BE2C (cell line): ENCODE measurements around the gene SGCG.

Source experiments
- DNase-seq: peaks from one replicate; pipeline ENCODE4 v3.0.0-alpha.2; 2020
- H3K27me3 ChIP-seq: fragments of 250-450 bp; sonication (Bioruptor Pico); 2 replicates; pipeline ENCODE4 v1.5.1; 2020; ENCODE audit warnings: mild to moderate bottlenecking
- H3K36me3 ChIP-seq: fragments of 250-450 bp; sonication (Bioruptor Pico); 2 replicates; pipeline ENCODE4 v1.5.1; 2020; ENCODE audit warnings: mild to moderate bottlenecking
- H3K4me1 ChIP-seq: fragments of 250-450 bp; sonication (Bioruptor Pico); 2 replicates; pipeline ENCODE4 v1.5.1; 2020
- H3K4me3 ChIP-seq: 2 replicates; pipeline ENCODE4 v1.5.1; 2011; ENCODE audit warnings: low read depth, low read length
- H3K9me3 ChIP-seq: fragments of 250-450 bp; sonication (Bioruptor Pico); 2 replicates; pipeline ENCODE4 v1.5.1; 2020
- CTCF ChIP-seq: IDR thresholded peaks from 2 replicates; pipeline ENCODE4 v1.5.1; 2012; ENCODE audit warnings: mild to moderate bottlenecking, low read depth, low read length

Gene SGCG

GRCh38 chr13:23325191-23325590 lies 144.4 kb downstream of the SGCG start:
- Histone ChIP-seq H3K36me3 (no peaks in the 10 kb centered on the region), H3K4me3 (no peak overlapping the region), H3K9me3 (no peaks in the 10 kb centered on the region), H3K4me1 (no peaks in the 10 kb centered on the region), H3K27me3 (no peaks in the 10 kb centered on the region)
- DNase-seq: no peak
- TF ChIP-seq CTCF: no peak

- Histone ChIP-seq H3K4me1 (no peaks in the 10 kb centered on the region), H3K36me3 (peaks cover 6% of the 10 kb centered on the region), H3K27me3 (no peaks in the 10 kb centered on the region), H3K9me3 (no peaks in the 10 kb centered on the region), H3K4me3 (no peak overlapping the region)
- DNase-seq: no peak
- TF ChIP-seq CTCF: no peak
Observed at GRCh38 chr13:23330356-23330755, 149.6 kb downstream of the SGCG start.

GRCh38 chr13:23339225-23339624 lies 158.4 kb downstream of the SGCG start:
- H3K4me3 ChIP-seq: no peak overlapping the region
- no peaks in the 10 kb centered on the region for H3K27me3 ChIP-seq
- DNase-seq: no peak
- H3K36me3 ChIP-seq: peaks cover 60% of the 10 kb centered on the region
- TF ChIP-seq CTCF: no peak
- no peaks in the 10 kb centered on the region for H3K4me1 ChIP-seq
- H3K9me3 ChIP-seq: no peaks in the 10 kb centered on the region; the same call in 1 of the 2 replicates

GRCh38 chr13:23344931-23345595 lies 164.3 kb downstream of the SGCG start:
- no peak for DNase-seq
- Histone ChIP-seq H3K36me3 (peaks cover 30% of the 10 kb centered on the region), H3K4me3 (no peak overlapping the region), H3K9me3 (no peaks in the 10 kb centered on the region), H3K27me3 (no peaks in the 10 kb centered on the region), H3K4me1 (no peaks in the 10 kb centered on the region)
- no peak for TF ChIP-seq CTCF

GRCh38 chr13:23347601-23348000 lies 166.8 kb downstream of the SGCG start:
- no peak for TF ChIP-seq CTCF
- Histone ChIP-seq H3K27me3 (no peaks in the 10 kb centered on the region), H3K36me3 (peaks cover 27% of the 10 kb centered on the region), H3K4me3 (no peak overlapping the region), H3K4me1 (no peaks in the 10 kb centered on the region), H3K9me3 (no peaks in the 10 kb centered on the region)
- DNase-seq: no peak

GRCh38 chr13:23348262-23349127 lies 167.7 kb downstream of the SGCG start:
- Histone ChIP-seq H3K9me3 (no peaks in the 10 kb centered on the region), H3K36me3 (peaks cover 30% of the 10 kb centered on the region), H3K4me3 (no peak overlapping the region), H3K4me1 (no peaks in the 10 kb centered on the region), H3K27me3 (no peaks in the 10 kb centered on the region)
- TF ChIP-seq CTCF: no peak
- no peak for DNase-seq
